ENCODE data around the gene DEFB124. TPM values are rescaled to one million over a fixed set of nuclear protein-coding genes. Genes with fewer than 3 reads are reported as not detected.

The DEFB124 gene
- total and polyA plus RNA-seq, 2 of the 8 experiments (the other 6 are each of a cell fraction or from before 2014, with no cell fraction given): not detected

- no peak for TF ChIP-seq SIN3A (conservative IDR thresholded peaks at IDR 0.05 in 1 of 2, IDR thresholded peaks at IDR 0.05 in 1 of 2; ENCODE audit: low read depth in 1 of 2, low read length in 2 of 2)
Observed at GRCh38 chr20:31488115-31488514, 13.2 kb upstream of the DEFB124 start (continued).
